IMR-90 (cell line): ENCODE results near the gene NKX2-8. TPM values are rescaled to one million over a fixed set of nuclear protein-coding genes. Genes with fewer than 3 reads are reported as not detected.

Experiments used
- ATAC-seq: fragments of 200-7000 bp; cut with Tn5 transposase; 2 replicates; pipeline ENCODE4 v1.9.1; 2020; ENCODE audit warnings: low read depth, mild to moderate bottlenecking, moderate library complexity
- BruUV-seq: library from RNA; stranded (reverse); fragments of 400-500 nt; replicated peaks from 2 replicates; lab custom pipeline; 2021; lab: Mats Ljungman, UMichigan
- CTCF ChIA-PET: fragments of 300-600 bp; formaldehyde crosslinking; extraction: SDS; loops from one replicate; lab custom pipeline; 2021; ENCODE audit warnings: antibody characterized with exemption; lab: Yijun Ruan, JAX
- POLR2A ChIA-PET: fragments of 300-600 bp; sonication (Branson Sonifier 250); formaldehyde crosslinking; loops from one replicate; lab custom pipeline; 2022; ENCODE audit warnings: antibody characterized with exemption; ENCODE audit not compliant: unreplicated experiment; lab: Charles Lee
- DNase-seq: peaks from one replicate; pipeline ENCODE4 v3.0.0; 2013
- H2AFZ ChIP-seq: replicated peaks from 2 replicates; pipeline ENCODE3; 2013; ENCODE audit warnings: low read length, mild to moderate bottlenecking; ENCODE audit not compliant: poor library complexity
- H2AK5ac ChIP-seq: 2 replicates; pipeline ENCODE4 v1.6.1; 2013; ENCODE audit warnings: low read depth, low read length, inconsistent platforms
- H2AK9ac ChIP-seq: replicated peaks from 2 replicates; pipeline ENCODE3; 2013; ENCODE audit warnings: mild to moderate bottlenecking, low read depth, low read length, moderate library complexity; ENCODE audit not compliant: poor library complexity
- H2BK120ac ChIP-seq: 2 replicates; pipeline ENCODE4 v1.6.1; 2013; ENCODE audit warnings: low read depth, low read length, inconsistent platforms
- H2BK15ac ChIP-seq: 3 replicates; pipeline ENCODE4 v1.6.1; 2013; ENCODE audit warnings: low read depth, low read length, inconsistent platforms
- H2BK20ac ChIP-seq: 2 replicates; pipeline ENCODE4 v1.6.1; 2013; ENCODE audit warnings: low read depth, mild to moderate bottlenecking, inconsistent platforms, low read length, moderate library complexity
- H2BK5ac ChIP-seq: 2 replicates; pipeline ENCODE4 v1.6.1; 2013; ENCODE audit warnings: mild to moderate bottlenecking, low read depth, low read length, inconsistent platforms; ENCODE audit not compliant: poor library complexity, severe bottlenecking
- H3K14ac ChIP-seq: replicated peaks from 2 replicates; pipeline ENCODE4 v1.6.1; 2013; ENCODE audit warnings: low read depth, low read length, inconsistent platforms
- H3K18ac ChIP-seq: 2 replicates; pipeline ENCODE4 v1.6.1; 2013; ENCODE audit warnings: low read depth, low read length, control low read depth
- H3K23ac ChIP-seq: 2 replicates; pipeline ENCODE4 v1.6.1; 2013; ENCODE audit warnings: low read depth, low read length, inconsistent platforms
- H3K27ac ChIP-seq: 2 replicates; pipeline ENCODE4 v1.5.1; 2013; ENCODE audit warnings: mild to moderate bottlenecking, control low read depth, low read length; ENCODE audit not compliant: insufficient read depth
- H3K27me3 ChIP-seq: 2 replicates; pipeline ENCODE4 v1.6.1; 2013; ENCODE audit warnings: low read length; ENCODE audit not compliant: control insufficient read depth, insufficient read depth
- H3K36me3 ChIP-seq: 2 replicates; pipeline ENCODE4 v1.6.1; 2013; ENCODE audit warnings: low read length, mixed read lengths; ENCODE audit not compliant: control insufficient read depth, insufficient read depth
- H3K4ac ChIP-seq: 2 replicates; pipeline ENCODE4 v1.6.1; 2013; ENCODE audit warnings: low read depth, low read length, inconsistent platforms
- H3K4me1 ChIP-seq: 2 replicates; pipeline ENCODE4 v1.6.1; 2013; ENCODE audit warnings: low read length, mixed read lengths; ENCODE audit not compliant: control insufficient read depth, insufficient read depth
- H3K4me2 ChIP-seq: 2 replicates; pipeline ENCODE4 v1.6.1; 2013; ENCODE audit warnings: low read depth, mild to moderate bottlenecking, control low read depth, low read length, moderate library complexity
- H3K4me3 ChIP-seq: 2 replicates; pipeline ENCODE4 v1.5.1; 2013; ENCODE audit warnings: low read depth, mild to moderate bottlenecking, control low read depth, low read length, moderate library complexity; ENCODE audit not compliant: insufficient read depth
- H3K56ac ChIP-seq: 2 replicates; pipeline ENCODE4 v1.6.1; 2013; ENCODE audit warnings: low read length, inconsistent platforms; ENCODE audit not compliant: insufficient read depth; ENCODE audit errors: extremely low read depth
- H3K79me1 ChIP-seq, 2 experiments: 2 replicates each; pipeline ENCODE4 v1.6.1; 2013; ENCODE audit warnings: low read length in 2 of 2, inconsistent platforms in 1 of 2, low read depth in 1 of 2
- H3K9ac ChIP-seq: 2 replicates; pipeline ENCODE4 v1.6.1; 2013; ENCODE audit warnings: low read depth, low read length, control low read depth
- H3K9me1 ChIP-seq: 2 replicates; pipeline ENCODE4 v1.6.1; 2013; ENCODE audit warnings: low read length, inconsistent platforms; ENCODE audit not compliant: insufficient read depth
- H3K9me3 ChIP-seq: 2 replicates; pipeline ENCODE4 v1.6.1; 2013; ENCODE audit warnings: low read length; ENCODE audit not compliant: control insufficient read depth, insufficient read depth
- H4K20me1 ChIP-seq: 2 replicates; pipeline ENCODE4 v1.6.1; 2013; ENCODE audit warnings: low read length, inconsistent platforms; ENCODE audit not compliant: insufficient read depth
- H4K5ac ChIP-seq: 2 replicates; pipeline ENCODE4 v1.6.1; 2013; ENCODE audit warnings: mild to moderate bottlenecking, low read depth, low read length, control low read depth
- H4K8ac ChIP-seq, 2 experiments: 2 replicates each; pipeline ENCODE4 v1.6.1; 2013; ENCODE audit warnings: low read depth in 2 of 2, low read length in 2 of 2, control low read depth in 1 of 2, inconsistent platforms in 1 of 2
- H4K91ac ChIP-seq: 2 replicates; pipeline ENCODE4 v1.6.1; 2013; ENCODE audit warnings: low read depth, low read length, inconsistent platforms; ENCODE audit not compliant: insufficient read depth
- NFE2L2 ChIP-seq: fragments of 150-350 bp; IDR thresholded peaks from 2 replicates; pipeline ENCODE4 v1.6.1; 2016; ENCODE audit warnings: low read depth, mild to moderate bottlenecking, low read length
- RAD21 ChIP-seq: IDR thresholded peaks from 2 replicates; pipeline ENCODE4 v1.6.1; 2012; ENCODE audit warnings: low read length, improper control_type of control experiment
- RFX5 ChIP-seq: IDR thresholded peaks from 2 replicates; pipeline ENCODE4 v1.8.0; 2012; ENCODE audit warnings: low read depth, mild to moderate bottlenecking, low read length, moderate library complexity
- WGBS, 2 experiments: methylation state at CpG; one replicate each; pipeline versions ENCODE4 v1.1.5 to v1.1.7; 2013; ENCODE audit warnings: missing lambda C conversion rate in 2 of 2; ENCODE audit not compliant: insufficient read length in 1 of 2; ENCODE audit errors: extremely low coverage in 2 of 2; 5-methylcytosine and 5-hydroxymethylcytosine counted together
- dilution Hi-C: fragments of 300-500 bp; cut with HindIII; formaldehyde crosslinking; loops from one replicate; pipeline ENCODE4 v1.14.3; 2018; ENCODE audit warnings: low sequenced_read_pairs; ENCODE audit not compliant: unreplicated experiment
- in situ Hi-C: fragments of 300-500 bp; cut with MboI; formaldehyde crosslinking; loops from 3 replicates; pipeline ENCODE4 v1.14.3; 2019; ENCODE audit warnings: low sequenced_read_pairs, inconsistent platforms, mixed read lengths
- intact Hi-C: fragments of 100-400 bp; cut with micrococcal nuclease; formaldehyde crosslinking; loops from 2 replicates; pipeline ENCODE4 v1.10.0; 2022
- polyA plus RNA-seq, 3 experiments: library from polyadenylated mRNA; depleted of rRNA; stranded (reverse); fragments of >200 nt; gene quantifications; 2 replicates each; pipeline ENCODE4 v1.2.3, GENCODE V29; 2012; ENCODE audit warnings: low replicate concordance in 1 of 3
- total RNA-seq: library from RNA; depleted of rRNA; stranded (reverse); fragments of >200 nt; gene quantifications from 2 replicates; pipeline ENCODE4 v1.2.3, GENCODE V29; 2012

The NKX2-8 gene
- total and polyA plus RNA-seq, 2 of the 4 experiments (the other 2 are of a cell fraction), result not detected

- H4K8ac ChIP-seq, result no peak overlapping the region
- H3K79me1 ChIP-seq, result no peaks in the 10 kb centered on the region
- in situ Hi-C loops (no loop called here), dilution Hi-C loops (no loop called here), intact Hi-C loops (no loop called here)
- H3K36me3 ChIP-seq, result no peaks in the 10 kb centered on the region
- H4K5ac ChIP-seq, result no peak overlapping the region
- H3K4ac ChIP-seq, result no peak overlapping the region
- H2BK15ac ChIP-seq, result no peak overlapping the region
- no peaks in the 10 kb centered on the region for H4K20me1 ChIP-seq
- ChIA-PET POLR2A (no interaction called here), CTCF (no interaction called here)
- no peak overlapping the region for H3K18ac ChIP-seq
- no peak overlapping the region for H3K56ac ChIP-seq
- no peaks in the 10 kb centered on the region for H3K9me1 ChIP-seq
- WGBS, 2 experiments, result no CpG with 5 or more reads among the region's 2 CpGs
- H3K4me3 ChIP-seq, result no peak overlapping the region
- DNase-seq (no peak), ATAC-seq (no peak)
- no TSS peak for BruUV-seq
- H3K23ac ChIP-seq, result no peak overlapping the region
- no peak overlapping the region for H2BK5ac ChIP-seq
- no peak overlapping the region for H3K27ac ChIP-seq
- H3K4me2 ChIP-seq, result no peak overlapping the region
- H3K4me1 ChIP-seq, result no peaks in the 10 kb centered on the region
- no peak overlapping the region for H4K91ac ChIP-seq
- H2BK120ac ChIP-seq, result no peak overlapping the region
- H2AK9ac ChIP-seq, result no peak overlapping the region
- no peak for TF ChIP-seq RAD21
- TF ChIP-seq NFE2L2, result no peak
- TF ChIP-seq RFX5, result no peak
- H3K27me3 ChIP-seq, result no peaks in the 10 kb centered on the region
- H2BK20ac ChIP-seq, result no peak overlapping the region
- no peak overlapping the region for H2AFZ ChIP-seq
- H3K9ac ChIP-seq, result no peak overlapping the region
- H2AK5ac ChIP-seq, result no peak overlapping the region
- H3K14ac ChIP-seq, result no peak overlapping the region
- H3K9me3 ChIP-seq, result no peaks in the 10 kb centered on the region
These were observed 12.3 kb downstream of the NKX2-8 start for GRCh38 chr14:36570065-36570464.
